Natural killer cell treated with Interleukin-12 subunit alpha and Interleukin-12 subunit beta and Interleukin-15 and Interleukin-18, amount 100 ng/mL, for 72 hours (primary cell): ENCODE data around the gene CD164L2. TPM values are rescaled to one million over a fixed set of nuclear protein-coding genes. Genes with fewer than 3 reads are reported as not detected.

Experiments
- ATAC-seq, 2 donors: fragments of 150-1000 bp; cut with Tn5 transposase in 1 of 2; sonication (Bioruptor Pico), chemical (Tn5 transposase) in 1 of 2; 2 replicates each; pipeline ENCODE4 v1.10.0; 2021
- DNase-seq: peaks from one replicate; pipeline ENCODE4 v3.0.0; 2022; ENCODE audit warnings: low spot score
- H3K27ac Mint-ChIP-seq, 2 donors: 1 replicate in 1 of 2; 2 replicates in 1 of 2; pipeline ENCODE4 v1.8.0; 2022; ENCODE audit warnings: mixed read lengths in 2 of 2, mild to moderate bottlenecking in 1 of 2, moderate library complexity in 1 of 2
- H3K27me3 Mint-ChIP-seq, 2 donors: 1 replicate in 1 of 2; 2 replicates in 1 of 2; pipeline ENCODE4 v1.8.0; 2022; ENCODE audit warnings: mixed read lengths in 2 of 2
- H3K36me3 Mint-ChIP-seq: one replicate; pipeline ENCODE4 v1.8.0; 2022; ENCODE audit warnings: mixed read lengths
- H3K4me1 Mint-ChIP-seq, 2 donors: 1 replicate in 1 of 2; 2 replicates in 1 of 2; pipeline ENCODE4 v1.8.0; 2022; ENCODE audit warnings: low read depth in 2 of 2, mixed read lengths in 2 of 2, mild to moderate bottlenecking in 1 of 2
- H3K4me3 Mint-ChIP-seq: one replicate; pipeline ENCODE4 v1.8.0; 2022; ENCODE audit warnings: mixed read lengths
- H3K9me3 Mint-ChIP-seq: 2 replicates; pipeline ENCODE4 v1.8.0; 2022; ENCODE audit warnings: mixed read lengths
- total RNA-seq, 2 donors: library from RNA; stranded (reverse); gene quantifications; one replicate each; pipeline ENCODE4 v1.2.3, GENCODE V29; 2022

Gene CD164L2
- total RNA-seq, 2 donors from 2014 or later: not detected

DNA sequence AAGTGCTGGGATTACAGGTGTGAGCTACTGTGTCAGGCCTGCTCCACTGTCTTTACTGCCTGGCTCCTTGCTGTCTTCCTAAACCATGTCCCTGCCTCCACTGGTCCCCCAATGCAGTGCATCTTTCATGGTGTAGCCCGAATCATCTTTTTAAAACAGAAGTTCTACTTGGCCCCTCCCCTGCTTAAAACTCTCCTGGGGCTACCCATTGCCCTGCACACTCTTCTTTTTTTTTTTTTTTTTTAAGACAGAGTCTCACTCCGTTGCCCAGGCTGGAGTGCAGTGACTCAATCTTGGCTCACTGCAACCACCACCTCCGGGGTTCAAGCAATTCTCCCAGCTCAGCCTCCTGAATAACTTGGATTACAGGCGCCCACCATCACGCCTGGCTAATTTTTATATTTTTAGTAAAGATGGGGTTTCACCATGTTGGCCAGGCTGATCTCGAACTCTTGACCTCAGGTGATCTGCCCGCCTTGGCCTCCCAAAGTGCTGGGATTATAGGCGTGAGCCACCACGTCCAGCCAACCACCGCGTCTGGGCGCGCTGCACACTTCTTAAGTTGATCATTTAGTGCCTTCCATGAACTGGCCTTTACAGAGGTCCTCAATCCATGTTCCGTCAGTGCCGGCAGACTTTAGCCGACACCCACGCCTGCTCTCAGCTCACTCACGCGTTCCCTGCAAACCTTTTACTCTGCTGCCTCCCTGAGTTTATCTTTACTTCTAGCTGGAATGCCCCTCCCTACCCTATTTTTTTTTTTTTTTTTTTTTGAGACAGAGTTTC is 10.9 kb downstream of the CD164L2 start:
- no peak overlapping the region for H3K27ac Mint-ChIP-seq
- peaks cover 3 to 6% of the 10 kb centered on the region in 2 donors for H3K4me1 Mint-ChIP-seq
- no peak for ATAC-seq
- H3K4me3 Mint-ChIP-seq: no peak overlapping the region
- H3K9me3 Mint-ChIP-seq: no peaks in the 10 kb centered on the region
- H3K27me3 Mint-ChIP-seq: peaks cover 0 to 3% of the 10 kb centered on the region in 2 donors
- DNase-seq: peak; percentile 13
- no peaks in the 10 kb centered on the region for H3K36me3 Mint-ChIP-seq

DNA sequence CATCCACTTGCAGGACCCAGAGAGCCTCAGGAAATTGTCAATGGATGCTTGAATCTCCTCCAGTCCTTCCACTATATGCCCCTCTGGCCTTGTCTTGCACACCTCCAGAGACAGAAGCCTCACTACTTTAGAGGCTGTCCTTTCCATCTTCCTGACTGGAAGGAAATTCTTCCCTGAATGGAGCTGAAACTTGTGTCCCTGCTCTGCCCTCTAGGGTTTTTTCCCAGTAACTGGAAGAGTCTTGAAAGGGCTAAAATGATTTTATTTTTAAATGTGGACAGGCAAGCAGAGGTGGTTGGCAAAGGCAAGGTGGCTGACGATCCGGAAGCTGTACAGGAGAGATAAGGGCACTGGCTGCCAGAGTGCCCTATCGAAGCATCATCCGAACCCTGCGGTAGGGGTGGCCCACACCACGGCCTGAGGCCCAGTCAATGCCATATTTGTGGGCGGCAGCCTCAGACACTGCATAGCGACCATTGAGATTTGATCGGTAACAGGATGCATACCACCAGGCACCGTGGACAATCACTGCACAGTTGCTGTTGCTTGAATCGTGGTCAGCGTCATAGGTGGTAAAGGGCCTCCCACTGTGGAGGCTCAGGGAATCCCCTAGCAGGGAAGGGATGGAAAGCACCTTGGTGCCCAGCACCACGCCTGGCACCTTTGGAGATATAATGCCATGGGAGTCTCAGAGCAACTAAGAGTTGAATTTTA is 14.1 kb downstream of the CD164L2 start:
- DNase-seq: no peak
- Mint-ChIP-seq H3K9me3 (no peaks in the 10 kb centered on the region), H3K4me1 (peaks cover 23 to 25% of the 10 kb centered on the region in 2 donors), H3K4me3 (no peak overlapping the region), H3K27me3 (no peaks in the 10 kb centered on the region), H3K36me3 (no peaks in the 10 kb centered on the region), H3K27ac (no peak overlapping the region)
- peak in 1 of 2 donors; percentile 34 for ATAC-seq

DNA sequence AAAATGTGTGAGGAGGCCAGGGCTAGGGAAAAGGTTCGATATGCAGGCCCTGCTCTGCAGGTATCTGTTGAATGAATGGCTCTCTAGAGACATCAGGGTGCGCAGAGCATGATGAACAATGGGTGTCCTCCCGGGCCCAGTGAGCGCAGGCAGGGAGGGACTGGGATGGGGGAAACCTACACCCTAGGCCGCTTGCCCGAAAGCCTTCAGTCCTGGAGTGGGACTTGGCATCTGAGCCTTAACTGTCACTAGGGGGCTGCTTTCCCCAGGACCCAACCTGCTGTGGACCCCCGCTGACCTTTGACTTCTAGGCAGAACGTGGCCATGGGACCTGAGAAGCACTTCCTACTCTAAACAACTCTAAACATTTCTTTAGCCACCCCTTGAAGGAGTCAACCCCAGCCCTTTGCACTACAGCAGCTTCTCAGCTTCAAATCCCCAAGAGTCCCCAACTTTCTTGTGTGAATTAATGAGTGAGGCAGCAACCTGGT is 15.9 kb downstream of the CD164L2 start:
- H3K36me3 Mint-ChIP-seq: no peaks in the 10 kb centered on the region
- no peak overlapping the region for H3K27ac Mint-ChIP-seq
- H3K4me1 Mint-ChIP-seq: peaks cover 23 to 25% of the 10 kb centered on the region in 2 donors
- no peaks in the 10 kb centered on the region for H3K9me3 Mint-ChIP-seq
- H3K27me3 Mint-ChIP-seq: no peaks in the 10 kb centered on the region
- peak overlapping the region; percentile 75 for H3K4me3 Mint-ChIP-seq
- DNase-seq (no peak), ATAC-seq (no peak)

- peaks cover 23 to 25% of the 10 kb centered on the region in 2 donors for H3K4me1 Mint-ChIP-seq
- H3K36me3 Mint-ChIP-seq: no peaks in the 10 kb centered on the region
- peak within 1 kb of the TSS; percentile 90 for H3K4me3 Mint-ChIP-seq
- H3K27ac Mint-ChIP-seq: peak within 1 kb of the TSS; percentile 77 to 81
- H3K27me3 Mint-ChIP-seq: no peaks in the 10 kb centered on the region
- ATAC-seq (peak; percentile 63 to 74), DNase-seq (no peak)
- H3K9me3 Mint-ChIP-seq: no peaks in the 10 kb centered on the region
Measured at GRCh38 chr1:27366411-27367159, 16.5 kb downstream of the CD164L2 start, which contains the start of gene MAP3K6. Gene MAP3K6, minus strand, starts transcription at chr1:27366961. Its CDS starts 364 bp downstream, at chr1:27366597.

GRCh38 chr1:27366113-27366410 is 17.1 kb downstream of the CD164L2 start:
- DNase-seq (peak; percentile 89), ATAC-seq (peak; percentile 80 to 84)
- no peaks in the 10 kb centered on the region for H3K27me3 Mint-ChIP-seq
- H3K4me1 Mint-ChIP-seq: peaks cover 23 to 25% of the 10 kb centered on the region in 2 donors
- peak overlapping the region; percentile 77 to 81 for H3K27ac Mint-ChIP-seq
- peak overlapping the region; percentile 90 for H3K4me3 Mint-ChIP-seq
- H3K36me3 Mint-ChIP-seq: no peaks in the 10 kb centered on the region
- H3K9me3 Mint-ChIP-seq: no peaks in the 10 kb centered on the region

GRCh38 chr1:27365372-27366112 is 17.6 kb downstream of the CD164L2 start:
- peak overlapping the region; percentile 90 for H3K4me3 Mint-ChIP-seq

GRCh38 chr1:27364696-27365371 is 18.3 kb downstream of the CD164L2 start:
- no peaks in the 10 kb centered on the region for H3K36me3 Mint-ChIP-seq
- peak overlapping the region; percentile 90 for H3K4me3 Mint-ChIP-seq
- H3K9me3 Mint-ChIP-seq: no peaks in the 10 kb centered on the region
- H3K27ac Mint-ChIP-seq: peak overlapping the region; percentile 77 to 81
- H3K4me1 Mint-ChIP-seq: peaks cover 27 to 33% of the 10 kb centered on the region in 2 donors
- peak in 1 of 2 donors; percentile 4 for ATAC-seq
- no peaks in the 10 kb centered on the region for H3K27me3 Mint-ChIP-seq
- DNase-seq: peak; percentile 45

More at GRCh38 chr1:27365372-27366112, 17.6 kb downstream of the CD164L2 start:
- no peaks in the 10 kb centered on the region for H3K36me3 Mint-ChIP-seq
- H3K27me3 Mint-ChIP-seq: no peaks in the 10 kb centered on the region
- H3K9me3 Mint-ChIP-seq: no peaks in the 10 kb centered on the region
- ATAC-seq (peak; percentile 77 to 85), DNase-seq (peak; percentile 84)
- H3K27ac Mint-ChIP-seq: peak overlapping the region; percentile 77 to 81
- peaks cover 23 to 26% of the 10 kb centered on the region in 2 donors for H3K4me1 Mint-ChIP-seq

DNA sequence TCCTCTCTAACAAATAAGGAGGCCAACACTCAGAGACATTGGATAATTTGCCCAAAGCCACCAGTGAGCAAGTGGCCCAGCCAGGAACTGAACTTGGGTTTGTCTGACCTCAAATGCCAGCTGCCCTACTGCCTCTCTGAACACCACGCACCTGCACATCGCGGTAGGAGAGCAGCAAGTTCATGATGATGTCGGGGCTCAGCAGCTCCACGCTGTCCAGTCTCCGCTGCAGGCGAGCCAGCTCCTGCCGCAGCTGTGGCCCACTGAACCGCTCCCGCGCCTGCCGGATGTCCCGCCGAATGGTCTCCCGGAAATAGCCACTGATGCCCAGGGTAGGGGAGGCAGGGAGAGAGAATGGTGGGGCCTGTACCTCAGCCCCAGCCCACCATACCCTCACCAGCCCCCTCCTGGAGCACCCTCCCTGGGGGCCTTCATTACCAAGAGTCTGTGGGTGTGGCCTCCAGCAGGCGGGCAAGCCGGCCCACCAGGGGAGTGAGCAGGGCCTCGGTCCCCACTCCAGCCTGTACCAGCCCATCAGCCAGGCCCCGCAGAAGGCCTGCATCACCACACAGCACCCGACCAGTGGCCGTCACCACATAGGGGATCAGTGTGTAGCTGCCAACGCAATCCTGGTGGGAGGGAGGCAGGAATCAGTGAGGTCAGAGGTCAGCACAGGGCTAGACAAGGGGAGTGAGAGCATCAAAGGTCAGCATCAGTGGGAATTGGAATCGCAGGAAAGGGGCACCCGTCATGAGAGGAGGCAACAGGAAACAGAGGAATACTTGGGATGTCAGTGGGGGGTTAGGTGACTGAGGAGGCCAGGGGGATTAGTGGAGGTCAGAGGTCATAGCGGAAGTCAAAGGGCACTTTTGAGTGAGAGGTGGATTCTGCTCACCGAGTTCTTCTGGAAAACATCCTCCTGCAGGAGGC is 19.1 kb downstream of the CD164L2 start:
- Mint-ChIP-seq H3K27me3 (no peaks in the 10 kb centered on the region), H3K4me3 (no peak overlapping the region), H3K27ac (peak overlapping the region in 1 of 2 donors; percentile 20), H3K36me3 (no peaks in the 10 kb centered on the region), H3K9me3 (no peaks in the 10 kb centered on the region), H3K4me1 (peaks cover 32 to 39% of the 10 kb centered on the region in 2 donors)
- ATAC-seq: no peak
- DNase-seq: no peak

DNA sequence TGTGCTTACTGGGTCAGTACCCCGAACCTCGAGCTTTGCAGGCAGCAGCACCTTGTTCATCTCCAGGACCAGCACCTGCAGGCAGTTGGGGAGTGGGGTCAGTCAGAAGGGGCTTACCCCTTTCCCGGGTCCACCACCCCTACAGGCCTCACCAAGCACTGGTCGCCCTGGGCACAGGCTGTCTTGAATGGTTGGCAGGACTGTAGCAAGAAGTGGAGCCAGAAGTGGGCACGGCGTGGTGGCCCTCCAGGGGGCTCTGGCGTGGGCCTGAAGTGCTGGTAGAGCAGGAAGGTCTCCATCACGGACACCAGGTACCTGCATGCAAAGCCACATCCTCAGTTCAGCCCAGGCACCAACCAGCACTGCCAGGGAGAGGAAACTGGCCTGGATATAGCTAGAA is 21.6 kb downstream of the CD164L2 start:
- ATAC-seq: no peak

DNA sequence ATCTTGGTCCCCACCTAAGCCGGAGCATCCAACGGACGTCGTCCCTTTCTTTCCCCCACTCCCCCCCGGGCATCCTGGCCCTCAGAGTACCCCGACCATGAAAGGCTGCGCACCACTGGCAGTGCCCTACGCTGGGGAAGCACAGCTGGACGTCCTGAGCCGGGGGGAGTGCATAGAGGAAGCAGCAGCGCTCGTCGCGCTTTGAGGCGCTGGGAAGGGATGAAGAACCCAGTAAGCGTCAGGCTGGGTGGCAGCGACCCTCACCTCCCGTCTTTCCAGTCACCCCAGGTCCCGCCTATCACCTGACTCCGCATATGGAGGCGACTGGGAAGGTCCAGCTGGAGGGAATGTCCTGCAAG is 22.1 kb downstream of the CD164L2 start:
- H3K4me3 Mint-ChIP-seq: peak overlapping the region; percentile 80
- no peaks in the 10 kb centered on the region for H3K27me3 Mint-ChIP-seq
- H3K9me3 Mint-ChIP-seq: no peaks in the 10 kb centered on the region
- H3K36me3 Mint-ChIP-seq: no peaks in the 10 kb centered on the region
- no peak for ATAC-seq
- DNase-seq: no peak
- H3K4me1 Mint-ChIP-seq: peaks cover 39 to 43% of the 10 kb centered on the region in 2 donors
- no peak overlapping the region for H3K27ac Mint-ChIP-seq

More for the DNA sequence above, 21.6 kb downstream of the CD164L2 start:
- Mint-ChIP-seq H3K4me1 (peaks cover 37 to 43% of the 10 kb centered on the region in 2 donors), H3K27ac (no peak overlapping the region), H3K27me3 (no peaks in the 10 kb centered on the region), H3K9me3 (no peaks in the 10 kb centered on the region), H3K36me3 (no peaks in the 10 kb centered on the region), H3K4me3 (peak overlapping the region; percentile 80)
- no peak for DNase-seq

GRCh38 chr1:27360159-27361043 is 22.7 kb downstream of the CD164L2 start:
- H3K36me3 Mint-ChIP-seq: no peaks in the 10 kb centered on the region
- peak; percentile 18 to 40 for ATAC-seq
- peak overlapping the region; percentile 80 for H3K4me3 Mint-ChIP-seq
- H3K9me3 Mint-ChIP-seq: no peaks in the 10 kb centered on the region
- peak overlapping the region; percentile 27 to 51 for H3K27ac Mint-ChIP-seq
- DNase-seq: peak; percentile 70
- H3K4me1 Mint-ChIP-seq: peaks cover 37 to 42% of the 10 kb centered on the region in 2 donors
- no peaks in the 10 kb centered on the region for H3K27me3 Mint-ChIP-seq
